Measurements from ENCODE around the gene AHR. TPM values are rescaled to one million over a fixed set of nuclear protein-coding genes. Genes with fewer than 3 reads are reported as not detected.

AHR gene
- total RNA-seq, 1 experiment from 2014 or later, result 6.1 TPM

DNA sequence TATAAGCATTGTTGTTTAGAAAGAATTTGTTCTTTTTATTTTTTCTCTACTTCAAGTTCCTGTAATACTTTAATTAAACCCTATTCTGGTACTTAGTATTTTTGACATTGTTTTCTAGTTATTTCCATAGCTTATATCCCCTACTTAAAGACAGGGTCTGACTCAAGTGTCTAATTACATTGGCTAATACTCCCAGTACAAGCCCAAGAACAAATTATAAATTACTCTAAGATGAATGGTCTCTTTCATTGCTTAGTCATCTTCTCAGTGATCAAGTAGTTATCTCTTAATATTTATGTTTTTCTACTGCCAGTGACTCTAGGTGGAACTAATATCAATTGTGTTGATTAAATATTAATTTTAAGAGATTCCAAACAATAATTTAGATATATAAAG is 21.6 kb downstream of the AHR start:
- H3K4me1 Mint-ChIP-seq, result peaks cover 20 to 25% of the 10 kb centered on the region in 2 experiments

More for the DNA sequence above, 21.6 kb downstream of the AHR start:
- peaks cover 0 to 6% (median 0%) of the 10 kb centered on the region in 3 experiments; a peak in 2 of 7 replicates for H3K36me3 Mint-ChIP-seq (ENCODE audit: insufficient read depth in 1 of 3, low read depth in 3 of 3)
- H3K4ac ChIP-seq (ENCODE audit: low read depth, low read length), result no peak overlapping the region
- no peaks in the 10 kb centered on the region for H3K79me1 ChIP-seq (ENCODE audit: insufficient read depth, low read depth, low read length, poor library complexity, severe bottlenecking)
- H3K9ac ChIP-seq (ENCODE audit: extremely low read depth, insufficient read length, low read length), result no peak overlapping the region
- no peak for DNase-seq
- no peaks in the 10 kb centered on the region for H3K27me3 Mint-ChIP-seq (ENCODE audit: low read depth)
- no peak overlapping the region for H3T11ph ChIP-seq (ENCODE audit: low read length)
- H3K4me3 Mint-ChIP-seq, result no peak overlapping the region
- no peaks in the 10 kb centered on the region for H3K9me3 ChIP-seq (ENCODE audit: control insufficient read depth, low read depth, low read length)
- no peaks in the 10 kb centered on the region; the same call in 1 of the 2 replicates for H3K4me1 ChIP-seq (ENCODE audit: insufficient read depth, low read length)
- H3K79me2 ChIP-seq (ENCODE audit: insufficient read depth, low read length), result no peaks in the 10 kb centered on the region; the same call in 1 of the 2 replicates
- H3K56ac ChIP-seq (ENCODE audit: insufficient read length, low read depth, low read length), result no peak overlapping the region
- no peak overlapping the region for H4K8ac ChIP-seq (replicated peaks; ENCODE audit: insufficient read length, low read depth, low read length)
- H3K9me3 Mint-ChIP-seq, result no peaks in the 10 kb centered on the region
- H3K23ac ChIP-seq (ENCODE audit: insufficient read length, low read depth, low read length), result no peak overlapping the region
- H2BK120ac ChIP-seq (ENCODE audit: low read depth, low read length, poor library complexity, severe bottlenecking), result no peak overlapping the region
- H2BK15ac ChIP-seq (ENCODE audit: low read depth, low read length), result no peak overlapping the region
- H2BK20ac ChIP-seq (ENCODE audit: low read depth, low read length, poor library complexity, severe bottlenecking), result no peak overlapping the region
- no peak overlapping the region for H3K4me2 ChIP-seq (ENCODE audit: insufficient read depth, insufficient read length, low read length)
- TF ChIP-seq, protein P1, sequence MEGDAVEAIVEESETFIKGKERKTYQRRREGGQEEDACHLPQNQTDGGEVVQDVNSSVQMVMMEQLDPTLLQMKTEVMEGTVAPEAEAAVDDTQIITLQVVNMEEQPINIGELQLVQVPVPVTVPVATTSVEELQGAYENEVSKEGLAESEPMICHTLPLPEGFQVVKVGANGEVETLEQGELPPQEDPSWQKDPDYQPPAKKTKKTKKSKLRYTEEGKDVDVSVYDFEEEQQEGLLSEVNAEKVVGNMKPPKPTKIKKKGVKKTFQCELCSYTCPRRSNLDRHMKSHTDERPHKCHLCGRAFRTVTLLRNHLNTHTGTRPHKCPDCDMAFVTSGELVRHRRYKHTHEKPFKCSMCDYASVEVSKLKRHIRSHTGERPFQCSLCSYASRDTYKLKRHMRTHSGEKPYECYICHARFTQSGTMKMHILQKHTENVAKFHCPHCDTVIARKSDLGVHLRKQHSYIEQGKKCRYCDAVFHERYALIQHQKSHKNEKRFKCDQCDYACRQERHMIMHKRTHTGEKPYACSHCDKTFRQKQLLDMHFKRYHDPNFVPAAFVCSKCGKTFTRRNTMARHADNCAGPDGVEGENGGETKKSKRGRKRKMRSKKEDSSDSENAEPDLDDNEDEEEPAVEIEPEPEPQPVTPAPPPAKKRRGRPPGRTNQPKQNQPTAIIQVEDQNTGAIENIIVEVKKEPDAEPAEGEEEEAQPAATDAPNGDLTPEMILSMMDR (conservative IDR thresholded peaks at IDR 0.05), result no peak
- H2BK12ac ChIP-seq (ENCODE audit: insufficient read length, low read depth, low read length), result no peak overlapping the region
- H4K20me1 ChIP-seq (ENCODE audit: control insufficient read depth, insufficient read depth, insufficient read length), result no peaks in the 10 kb centered on the region
- no peak overlapping the region for H3K27ac ChIP-seq (ENCODE audit: insufficient read length, low read depth, low read length)
- H3K18ac ChIP-seq (ENCODE audit: insufficient read length, low read depth, low read length), result no peak overlapping the region
- H4K91ac ChIP-seq (ENCODE audit: insufficient read length, low read depth, low read length), result no peak overlapping the region
- H2AK5ac ChIP-seq (ENCODE audit: insufficient read length, low read length), result no peak overlapping the region
- no peak overlapping the region for H2AFZ ChIP-seq (ENCODE audit: low read length)
- no peak overlapping the region; a peak in 1 of 7 replicates for H3K27ac Mint-ChIP-seq
- no peak overlapping the region for H3K14ac ChIP-seq (ENCODE audit: insufficient read depth, low read length)
- no peaks in the 10 kb centered on the region for H3K27me3 ChIP-seq (ENCODE audit: insufficient read depth, low read length)
- H3K23me2 ChIP-seq (ENCODE audit: insufficient read length, low read depth, low read length, poor library complexity, severe bottlenecking), result no peaks in the 10 kb centered on the region
- H4K5ac ChIP-seq (ENCODE audit: insufficient read length, low read depth, low read length), result no peak overlapping the region
- no peak overlapping the region for H2BK5ac ChIP-seq (ENCODE audit: insufficient read length, low read length)

Data from H9 (cell line).